ENCODE data around the gene CPN2.

Gene CPN2

GRCh38 chr3:194292331-194292730 lies 58.8 kb downstream of the CPN2 start:
- DNase-seq (ENCODE audit: low read depth) = no peak

Measured in stimulated activated CD8-positive, alpha-beta memory T cell treated with anti-CD3 and anti-CD28 coated beads, Interleukin-7, amount 100 ng/mL, for 24 hours (primary cell).